ENCODE results near the gene ZNF775. TPM values are rescaled to one million over a fixed set of nuclear protein-coding genes. Genes with fewer than 3 reads are reported as not detected.

ZNF775 gene
- total RNA-seq, 1 donor from 2014 or later = 3.9 TPM

GRCh38 chr7:150425670-150426069 lies 46.5 kb downstream of the ZNF775 start:
- intact Hi-C loops (cut with micrococcal nuclease) = no loop called here
- H3K4me3 Mint-ChIP-seq = no peak overlapping the region
- no peak overlapping the region for H3K27ac Mint-ChIP-seq
- peaks cover 5% of the 10 kb centered on the region for H3K27me3 Mint-ChIP-seq (ENCODE audit: insufficient read depth)
- H3K36me3 Mint-ChIP-seq (ENCODE audit: low read depth) = no peaks in the 10 kb centered on the region
- H3K9me3 Mint-ChIP-seq = no peaks in the 10 kb centered on the region
- DNase-seq (ENCODE audit: low spot score) = no peak
- H3K4me1 Mint-ChIP-seq (ENCODE audit: low read depth) = peaks cover 13% of the 10 kb centered on the region

DNA sequence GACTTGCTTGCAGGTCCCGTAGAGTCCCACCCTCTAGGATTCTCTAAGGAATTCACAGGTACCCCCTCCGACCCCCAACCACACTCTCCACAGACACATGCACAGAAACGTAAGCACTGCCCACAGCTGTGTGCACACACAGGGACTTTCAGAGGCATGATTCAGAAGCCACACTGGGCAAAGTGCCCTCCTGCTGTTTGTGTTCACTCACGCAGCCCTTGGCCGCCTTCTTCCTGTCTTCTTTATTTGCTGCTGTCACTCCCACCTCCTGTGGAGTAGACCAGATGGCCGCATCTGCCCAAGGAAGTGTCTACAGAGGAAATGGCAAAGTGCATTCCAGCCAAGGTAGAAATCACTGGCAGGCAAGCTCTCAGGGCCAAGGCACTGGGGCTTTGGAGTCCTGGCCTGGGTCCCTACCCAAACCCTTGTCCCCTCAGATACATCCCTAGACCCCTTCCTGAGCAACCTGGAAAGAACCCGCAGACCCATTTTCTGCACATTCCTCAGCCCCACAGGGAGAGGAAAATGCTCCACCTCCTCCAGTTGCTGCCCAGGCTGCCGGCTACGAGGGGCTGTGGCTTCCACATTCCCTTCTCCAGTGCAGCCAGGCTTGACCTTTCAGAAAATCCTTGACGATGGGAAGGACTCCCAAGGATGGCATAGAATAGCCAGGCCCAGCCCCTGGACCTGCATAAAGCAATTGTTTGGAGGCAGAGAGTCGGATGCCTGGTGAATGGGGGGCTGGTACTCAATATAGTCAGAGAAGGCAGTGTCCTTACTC lies 49.7 kb downstream of the ZNF775 start:
- Mint-ChIP-seq H3K9me3 (no peaks in the 10 kb centered on the region), H3K27ac (no peak overlapping the region), H3K4me3 (no peak overlapping the region), H3K27me3 (ENCODE audit: insufficient read depth) (no peaks in the 10 kb centered on the region), H3K4me1 (ENCODE audit: low read depth) (peaks cover 23% of the 10 kb centered on the region), H3K36me3 (ENCODE audit: low read depth) (no peaks in the 10 kb centered on the region)
- DNase-seq (ENCODE audit: low spot score) = no peak
- intact Hi-C loops (cut with micrococcal nuclease) = no loop called here

DNA sequence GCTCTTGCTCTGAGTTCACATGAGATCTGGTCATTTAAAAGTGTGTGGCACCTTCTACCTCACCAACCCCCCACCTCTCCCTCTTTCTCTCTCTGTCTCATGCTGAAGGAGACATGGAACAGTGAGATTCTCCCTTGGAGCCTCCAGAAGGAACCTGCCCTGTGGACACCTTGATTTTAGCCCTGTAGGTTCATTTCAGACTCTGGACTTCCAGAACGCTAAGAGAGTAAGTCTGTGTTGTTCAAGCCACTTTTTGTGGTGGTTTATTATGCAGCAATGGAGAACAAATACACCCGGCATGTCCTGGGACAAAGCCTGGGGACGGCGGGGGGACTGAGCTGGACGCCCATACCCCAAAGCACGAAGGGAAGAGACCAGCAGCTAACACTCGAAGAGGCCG lies 50.6 kb downstream of the ZNF775 start:
- H3K4me3 Mint-ChIP-seq = no peak overlapping the region
- H3K27me3 Mint-ChIP-seq (ENCODE audit: insufficient read depth) = no peaks in the 10 kb centered on the region
- no peaks in the 10 kb centered on the region for H3K9me3 Mint-ChIP-seq
- H3K36me3 Mint-ChIP-seq (ENCODE audit: low read depth) = no peaks in the 10 kb centered on the region
- intact Hi-C loops (cut with micrococcal nuclease) = no loop called here
- DNase-seq (ENCODE audit: low spot score) = no peak
- H3K4me1 Mint-ChIP-seq (ENCODE audit: low read depth) = peaks cover 32% of the 10 kb centered on the region
- no peak overlapping the region for H3K27ac Mint-ChIP-seq

DNA sequence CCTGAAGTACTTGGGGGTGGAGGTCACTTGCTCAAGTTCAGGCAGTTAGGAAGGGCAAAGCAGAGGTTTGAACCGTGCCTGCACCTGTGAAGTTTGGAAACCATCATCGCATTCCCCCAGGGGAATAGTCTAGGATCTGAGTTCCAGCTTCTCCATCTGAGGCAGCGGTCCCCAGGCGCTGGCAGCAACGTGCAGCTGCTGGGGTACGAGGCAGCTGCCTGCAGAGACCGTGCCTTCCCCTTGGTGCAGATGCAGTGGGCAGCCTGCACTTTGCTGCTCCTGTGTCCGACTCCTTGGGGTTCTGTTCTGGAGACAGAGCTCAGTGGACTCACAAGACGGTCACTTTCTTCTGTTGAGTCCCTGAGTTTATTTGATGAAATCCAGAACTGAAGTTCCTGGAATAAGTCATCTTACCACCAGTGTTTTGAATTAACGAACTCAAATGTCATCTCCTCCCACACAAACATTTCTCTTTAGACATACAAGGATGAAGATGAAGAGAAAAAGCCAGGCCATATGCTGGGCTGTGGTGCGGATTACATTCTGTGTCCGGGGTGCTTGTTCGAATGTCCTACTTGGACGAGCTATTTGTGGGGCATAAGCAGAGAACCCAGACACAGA lies 51.4 kb downstream of the ZNF775 start:
- H3K27ac Mint-ChIP-seq = no peak overlapping the region
- H3K27me3 Mint-ChIP-seq (ENCODE audit: insufficient read depth) = no peaks in the 10 kb centered on the region
- peaks cover 41% of the 10 kb centered on the region for H3K4me1 Mint-ChIP-seq (ENCODE audit: low read depth)
- no peaks in the 10 kb centered on the region for H3K9me3 Mint-ChIP-seq
- no peaks in the 10 kb centered on the region for H3K36me3 Mint-ChIP-seq (ENCODE audit: low read depth)
- intact Hi-C loops (cut with micrococcal nuclease) = no loop called here
- no peak overlapping the region for H3K4me3 Mint-ChIP-seq
- DNase-seq (ENCODE audit: low spot score) = no peak

- intact Hi-C loops (cut with micrococcal nuclease) = no loop called here
- Mint-ChIP-seq H3K4me1 (ENCODE audit: low read depth) (peaks cover 49% of the 10 kb centered on the region), H3K27me3 (ENCODE audit: insufficient read depth) (peaks cover 3% of the 10 kb centered on the region), H3K36me3 (ENCODE audit: low read depth) (peaks cover 2% of the 10 kb centered on the region), H3K4me3 (no peak overlapping the region), H3K9me3 (no peaks in the 10 kb centered on the region), H3K27ac (no peak overlapping the region)
- DNase-seq (ENCODE audit: low spot score) = no peak
Observed at GRCh38 chr7:150431839-150432658, 52.9 kb downstream of the ZNF775 start.

DNA sequence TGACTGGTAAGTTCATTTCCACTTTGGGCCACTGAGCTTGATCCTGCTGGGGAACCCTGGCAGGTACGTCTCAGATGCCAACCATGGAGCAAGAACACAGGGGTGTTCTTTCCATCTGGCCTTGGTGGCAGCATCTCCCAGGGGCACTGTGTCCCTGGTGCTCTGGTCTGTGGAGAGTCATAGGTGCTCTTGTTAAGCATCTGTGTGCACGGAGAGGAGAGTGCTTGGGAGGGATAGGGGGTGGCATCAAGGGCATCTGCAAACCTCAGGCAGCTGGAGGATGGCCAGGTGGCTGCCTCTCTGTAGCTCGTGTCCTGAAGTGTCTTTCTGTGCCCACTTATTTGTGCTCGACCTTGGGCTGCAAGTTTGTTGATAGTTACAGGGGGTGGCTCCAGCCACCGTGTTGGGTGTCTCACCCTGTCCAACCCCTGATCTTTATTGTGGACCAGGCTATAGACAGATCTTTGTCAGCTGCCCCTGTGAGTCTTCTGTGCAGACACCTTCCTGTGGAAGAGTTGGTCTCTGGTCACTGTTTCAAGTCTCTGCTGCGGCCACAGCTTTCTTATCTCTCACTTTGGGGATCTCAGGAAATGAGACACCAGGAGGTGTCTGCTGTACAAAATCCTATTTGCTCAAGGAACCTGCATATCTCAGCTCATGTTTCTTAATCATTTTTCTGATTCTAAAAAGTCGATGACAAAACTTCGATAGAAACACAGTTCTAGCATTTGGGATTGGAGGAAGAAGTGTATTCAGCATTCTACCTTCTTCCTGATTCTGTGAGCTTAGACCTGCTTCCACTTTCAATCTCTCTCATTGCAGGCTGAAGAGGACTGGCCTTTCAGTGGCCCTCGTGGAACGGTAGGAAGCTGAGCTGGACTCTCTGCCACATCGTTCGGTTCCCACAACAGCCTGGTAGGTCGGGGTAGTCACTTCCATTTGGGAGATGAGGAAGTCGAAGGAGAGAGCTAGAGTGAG lies 54.1 kb downstream of the ZNF775 start:
- Mint-ChIP-seq H3K4me1 (ENCODE audit: low read depth) (peaks cover 49% of the 10 kb centered on the region), H3K27ac (peak overlapping the region; percentile 86), H3K27me3 (ENCODE audit: insufficient read depth) (peaks cover 3% of the 10 kb centered on the region), H3K36me3 (ENCODE audit: low read depth) (peaks cover 2% of the 10 kb centered on the region), H3K9me3 (no peaks in the 10 kb centered on the region), H3K4me3 (peak overlapping the region; percentile 83)
- no peak for DNase-seq (ENCODE audit: low spot score)
- intact Hi-C loops (cut with micrococcal nuclease) = no loop called here

DNA sequence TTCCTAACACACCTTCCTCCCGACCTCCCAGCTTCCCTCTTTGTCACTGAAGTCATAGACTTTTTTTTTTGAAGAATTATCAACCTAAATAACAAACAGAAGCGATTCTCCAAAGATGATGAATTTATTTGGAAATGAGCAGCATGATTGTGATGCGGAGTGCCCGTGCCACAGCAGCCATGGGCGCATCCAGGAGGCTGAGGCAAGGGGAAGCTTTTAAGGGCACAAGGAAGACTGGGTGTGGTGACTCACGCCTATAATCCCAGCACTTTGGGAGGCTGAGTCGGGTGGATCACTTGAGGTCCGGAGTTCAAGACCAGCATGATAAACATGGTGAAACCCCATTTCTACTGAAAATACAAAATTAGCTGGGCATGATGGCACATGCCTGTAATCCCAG lies 55.1 kb downstream of the ZNF775 start:
- H3K4me1 Mint-ChIP-seq (ENCODE audit: low read depth) = peaks cover 47% of the 10 kb centered on the region

GRCh38 chr7:150435047-150435389 lies 55.9 kb downstream of the ZNF775 start:
- Mint-ChIP-seq H3K4me1 (ENCODE audit: low read depth) (peaks cover 54% of the 10 kb centered on the region), H3K9me3 (no peaks in the 10 kb centered on the region), H3K27ac (no peak overlapping the region), H3K36me3 (ENCODE audit: low read depth) (peaks cover 4% of the 10 kb centered on the region), H3K27me3 (ENCODE audit: insufficient read depth) (peaks cover 3% of the 10 kb centered on the region), H3K4me3 (no peak overlapping the region)
- intact Hi-C loops (cut with micrococcal nuclease) = no loop called here
- DNase-seq (ENCODE audit: low spot score) = no peak

More for the DNA sequence above, 55.1 kb downstream of the ZNF775 start:
- Mint-ChIP-seq H3K9me3 (no peaks in the 10 kb centered on the region), H3K4me3 (peak overlapping the region; percentile 83), H3K36me3 (ENCODE audit: low read depth) (peaks cover 2% of the 10 kb centered on the region), H3K27ac (no peak overlapping the region), H3K27me3 (ENCODE audit: insufficient read depth) (peaks cover 3% of the 10 kb centered on the region)
- no peak for DNase-seq (ENCODE audit: low spot score)
- intact Hi-C loops (cut with micrococcal nuclease) = no loop called here

- Mint-ChIP-seq H3K27ac (no peak overlapping the region), H3K4me3 (peak overlapping the region; percentile 27), H3K4me1 (ENCODE audit: low read depth) (peaks cover 60% of the 10 kb centered on the region), H3K36me3 (ENCODE audit: low read depth) (peaks cover 4% of the 10 kb centered on the region), H3K27me3 (ENCODE audit: insufficient read depth) (peaks cover 3% of the 10 kb centered on the region), H3K9me3 (no peaks in the 10 kb centered on the region)
- no peak for DNase-seq (ENCODE audit: low spot score)
- intact Hi-C loops (cut with micrococcal nuclease) = no loop called here
Observed at GRCh38 chr7:150435390-150436073, 56.4 kb downstream of the ZNF775 start.

DNA sequence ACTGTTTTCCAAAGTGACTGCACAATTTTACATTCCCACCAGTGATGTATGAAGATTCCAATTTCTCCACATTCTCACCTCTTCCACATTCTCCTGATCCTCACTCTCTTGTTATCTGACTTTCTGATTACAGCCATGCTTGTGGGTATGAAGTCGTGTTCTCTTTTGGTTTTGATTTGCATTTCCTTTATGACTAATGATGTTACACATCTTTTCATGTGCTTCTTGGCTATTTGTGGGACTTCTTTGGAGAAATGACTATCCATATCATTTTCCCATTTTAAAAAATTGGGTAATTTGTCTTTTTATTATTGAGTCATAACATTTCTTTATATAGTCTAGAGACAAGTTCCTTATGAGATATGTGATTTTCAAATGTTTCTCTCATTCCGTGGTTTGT lies 60.8 kb downstream of the ZNF775 start:
- H3K4me1 Mint-ChIP-seq (ENCODE audit: low read depth) = peaks cover 41% of the 10 kb centered on the region
- no peak for DNase-seq (ENCODE audit: low spot score)
- peaks cover 13% of the 10 kb centered on the region for H3K9me3 Mint-ChIP-seq
- H3K36me3 Mint-ChIP-seq (ENCODE audit: low read depth) = peaks cover 21% of the 10 kb centered on the region
- H3K27me3 Mint-ChIP-seq (ENCODE audit: insufficient read depth) = peaks cover 3% of the 10 kb centered on the region
- intact Hi-C loops (cut with micrococcal nuclease) = loop anchor here (1.0 to 10.0 kb wide), 4 partner anchors 8 to 545 kb away; a partner anchor contains a TSS
- peak overlapping the region; percentile 66 for H3K27ac Mint-ChIP-seq
- H3K4me3 Mint-ChIP-seq = peak overlapping the region; percentile 0

DNA sequence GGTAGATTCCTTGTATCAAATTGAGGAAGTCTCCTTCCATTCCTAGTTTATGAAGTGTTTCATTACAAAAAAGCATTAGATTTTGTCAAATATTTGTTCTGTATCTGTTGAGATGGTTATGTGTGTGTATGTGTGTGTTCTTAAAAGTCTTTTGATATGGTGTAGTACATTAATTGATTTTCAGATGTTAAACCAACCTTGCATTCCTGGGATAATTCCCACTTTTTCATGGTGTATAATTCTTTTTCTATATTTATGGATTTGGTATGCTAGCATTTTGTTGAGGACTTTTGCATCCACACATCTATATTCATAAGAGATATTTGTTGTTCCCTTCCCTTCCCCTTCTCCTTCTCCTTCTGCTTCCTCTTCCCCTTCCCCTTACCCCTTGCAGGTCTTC lies 62.4 kb downstream of the ZNF775 start:
- no peak overlapping the region for H3K27ac Mint-ChIP-seq
- peaks cover 3% of the 10 kb centered on the region for H3K27me3 Mint-ChIP-seq (ENCODE audit: insufficient read depth)
- H3K4me3 Mint-ChIP-seq = no peak overlapping the region
- H3K9me3 Mint-ChIP-seq = peaks cover 13% of the 10 kb centered on the region
- H3K36me3 Mint-ChIP-seq (ENCODE audit: low read depth) = peaks cover 21% of the 10 kb centered on the region
- peaks cover 31% of the 10 kb centered on the region for H3K4me1 Mint-ChIP-seq (ENCODE audit: low read depth)
- no peak for DNase-seq (ENCODE audit: low spot score)
- intact Hi-C loops (cut with micrococcal nuclease) = loop anchor here (2.0 to 10.0 kb wide), 3 partner anchors 37 to 543 kb away; a partner anchor contains a TSS

DNA sequence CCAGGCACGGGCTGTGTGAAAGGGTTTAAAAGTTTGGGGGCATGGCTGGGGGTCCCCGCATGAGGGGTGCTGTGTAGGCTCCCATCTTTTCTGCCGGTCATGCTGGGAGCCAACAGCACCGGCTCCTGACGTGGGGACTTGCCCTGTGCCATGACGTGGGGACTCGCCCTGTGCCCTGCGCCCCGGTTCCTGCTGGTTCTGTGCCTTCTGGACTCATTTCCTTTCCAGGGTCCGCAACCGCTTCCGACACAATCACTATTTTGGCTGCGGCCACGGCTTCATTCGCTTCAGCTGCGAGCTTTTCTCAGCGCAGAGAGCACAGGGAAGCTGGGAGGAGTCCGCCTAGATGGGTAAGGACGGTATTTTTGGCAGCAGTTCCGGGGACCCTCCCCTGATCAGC lies 63.7 kb downstream of the ZNF775 start:
- no peak for DNase-seq (ENCODE audit: low spot score)
- no peak overlapping the region for H3K4me3 Mint-ChIP-seq
- H3K4me1 Mint-ChIP-seq (ENCODE audit: low read depth) = peaks cover 43% of the 10 kb centered on the region
- intact Hi-C loops (cut with micrococcal nuclease) = loop anchor here (10.0 kb wide), 1 partner anchor 542 kb away; no protein-coding TSS in a partner anchor
- H3K36me3 Mint-ChIP-seq (ENCODE audit: low read depth) = peaks cover 21% of the 10 kb centered on the region
- peaks cover 13% of the 10 kb centered on the region for H3K9me3 Mint-ChIP-seq
- no peaks in the 10 kb centered on the region for H3K27me3 Mint-ChIP-seq (ENCODE audit: insufficient read depth)
- H3K27ac Mint-ChIP-seq = no peak overlapping the region
